ENCODE data around the gene CD37.

DNA sequence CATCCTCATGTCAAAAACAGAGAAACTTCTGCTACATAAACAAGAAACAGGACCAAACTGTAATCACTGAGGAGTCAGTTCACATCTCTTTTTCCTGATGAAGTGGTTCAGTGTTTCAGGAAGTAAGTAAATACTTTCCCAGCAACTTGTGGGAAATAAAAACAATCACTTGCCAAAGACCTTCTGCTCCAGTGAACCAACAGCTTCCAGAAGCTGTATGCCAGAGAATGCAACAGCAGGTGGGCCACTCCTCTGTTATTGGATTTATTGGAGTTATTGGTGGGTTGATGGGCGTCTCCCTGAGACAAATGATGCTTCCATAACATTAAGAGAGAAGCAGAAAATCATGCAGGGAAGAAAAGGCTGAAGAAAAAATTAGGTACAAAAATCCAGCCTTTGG is 20.1 kb upstream of the CD37 start:
- TF ChIP-seq, protein P1, sequence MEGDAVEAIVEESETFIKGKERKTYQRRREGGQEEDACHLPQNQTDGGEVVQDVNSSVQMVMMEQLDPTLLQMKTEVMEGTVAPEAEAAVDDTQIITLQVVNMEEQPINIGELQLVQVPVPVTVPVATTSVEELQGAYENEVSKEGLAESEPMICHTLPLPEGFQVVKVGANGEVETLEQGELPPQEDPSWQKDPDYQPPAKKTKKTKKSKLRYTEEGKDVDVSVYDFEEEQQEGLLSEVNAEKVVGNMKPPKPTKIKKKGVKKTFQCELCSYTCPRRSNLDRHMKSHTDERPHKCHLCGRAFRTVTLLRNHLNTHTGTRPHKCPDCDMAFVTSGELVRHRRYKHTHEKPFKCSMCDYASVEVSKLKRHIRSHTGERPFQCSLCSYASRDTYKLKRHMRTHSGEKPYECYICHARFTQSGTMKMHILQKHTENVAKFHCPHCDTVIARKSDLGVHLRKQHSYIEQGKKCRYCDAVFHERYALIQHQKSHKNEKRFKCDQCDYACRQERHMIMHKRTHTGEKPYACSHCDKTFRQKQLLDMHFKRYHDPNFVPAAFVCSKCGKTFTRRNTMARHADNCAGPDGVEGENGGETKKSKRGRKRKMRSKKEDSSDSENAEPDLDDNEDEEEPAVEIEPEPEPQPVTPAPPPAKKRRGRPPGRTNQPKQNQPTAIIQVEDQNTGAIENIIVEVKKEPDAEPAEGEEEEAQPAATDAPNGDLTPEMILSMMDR (IDR thresholded peaks at IDR 0.05) = no peak
- no peak for TF ChIP-seq POLR2A (IDR thresholded peaks at IDR 0.05)
